Astrocyte of the cerebellum (primary cell): ENCODE data around the gene GGACT.
A peak's percentile ranks its signal among the peaks of the same experiment; 100 is the strongest.

ENCODE experiments used
- DNase-seq: peaks from one replicate; pipeline ENCODE4 v3.0.0-alpha.2; 2011; ENCODE audit warnings: low read depth
- H3K4me3 ChIP-seq: 2 replicates; pipeline ENCODE4 v1.5.1; 2011; ENCODE audit warnings: mild to moderate bottlenecking, low read depth, low read length, moderate library complexity
- CTCF ChIP-seq: IDR thresholded peaks from 2 replicates; pipeline ENCODE4 v1.5.1; 2012; ENCODE audit warnings: low read length, low read depth, moderate library complexity, mild to moderate bottlenecking; ENCODE audit errors: missing control alignments
- in situ Hi-C: cut with HindIII; loops from 2 replicates; pipeline ENCODE4 v1.10.0; 2017; ENCODE audit warnings: low sequenced_read_pairs

The GGACT gene

GRCh38 chr13:100491164-100491842 is 97.3 kb downstream of the GGACT start:
- no peak for TF ChIP-seq CTCF
- in situ Hi-C loops: no loop called here
- peak; percentile 76 for DNase-seq
- no peak overlapping the region for H3K4me3 ChIP-seq

GRCh38 chr13:100490692-100491091 is 97.9 kb downstream of the GGACT start:
- peak; percentile 44 for DNase-seq
- no peak overlapping the region for H3K4me3 ChIP-seq
- no peak for TF ChIP-seq CTCF
- in situ Hi-C loops: no loop called here

GRCh38 chr13:100485265-100485664 is 103.3 kb downstream of the GGACT start:
- no peak overlapping the region for H3K4me3 ChIP-seq
- in situ Hi-C loops: no loop called here
- no peak for DNase-seq
- no peak for TF ChIP-seq CTCF

GRCh38 chr13:100484702-100485101 is 103.9 kb downstream of the GGACT start:
- TF ChIP-seq CTCF: no peak
- H3K4me3 ChIP-seq: no peak overlapping the region
- in situ Hi-C loops: no loop called here
- no peak for DNase-seq

GRCh38 chr13:100483841-100484381 is 104.7 kb downstream of the GGACT start:
- TF ChIP-seq CTCF: no peak
- H3K4me3 ChIP-seq: no peak overlapping the region
- in situ Hi-C loops: no loop called here
- DNase-seq: no peak

- H3K4me3 ChIP-seq: no peak overlapping the region
- in situ Hi-C loops: no loop called here
- TF ChIP-seq CTCF: no peak
- DNase-seq: no peak
Observed at GRCh38 chr13:100483139-100483538, 105.5 kb downstream of the GGACT start.
